T-helper 22 cell (primary cell): ENCODE measurements around the gene SLC10A4.
"Not testable (repeated sequence)": the region's sequence is repeated elsewhere in the genome, so short reads cannot be mapped to it uniquely, and the experiment has no call there.

Source experiments
- DNase-seq: peaks from one replicate; pipeline ENCODE4 v3.0.0-alpha.2; 2020; ENCODE audit warnings: low read depth

The SLC10A4 gene

GRCh38 chr4:48483006-48483776 lies at the start of gene SLC10A4:
Gene SLC10A4 (plus strand): TSS chr4:48483343. CDS start chr4:48483562, 219 bp downstream.
- no peak for DNase-seq

DNA sequence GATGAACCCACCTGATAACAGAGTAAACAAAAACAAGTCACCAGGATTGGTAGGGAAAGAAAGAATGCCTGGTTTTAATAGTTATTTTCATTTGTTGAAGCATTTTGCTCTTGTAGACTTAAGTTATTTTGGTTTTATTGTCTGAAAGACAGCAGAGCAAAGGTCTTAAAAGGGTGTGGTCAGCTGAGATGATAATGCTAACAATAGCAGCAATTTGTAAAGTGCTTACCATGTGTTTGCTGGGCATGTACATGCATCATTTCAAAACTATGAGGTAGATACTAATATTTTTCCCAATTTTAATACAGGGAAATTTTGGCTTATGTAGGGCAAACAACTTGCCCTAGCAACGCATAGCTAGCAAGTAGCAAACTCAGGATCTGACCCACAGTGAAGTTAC lies 46.8 kb upstream of the SLC10A4 start:
- no peak for DNase-seq

DNA sequence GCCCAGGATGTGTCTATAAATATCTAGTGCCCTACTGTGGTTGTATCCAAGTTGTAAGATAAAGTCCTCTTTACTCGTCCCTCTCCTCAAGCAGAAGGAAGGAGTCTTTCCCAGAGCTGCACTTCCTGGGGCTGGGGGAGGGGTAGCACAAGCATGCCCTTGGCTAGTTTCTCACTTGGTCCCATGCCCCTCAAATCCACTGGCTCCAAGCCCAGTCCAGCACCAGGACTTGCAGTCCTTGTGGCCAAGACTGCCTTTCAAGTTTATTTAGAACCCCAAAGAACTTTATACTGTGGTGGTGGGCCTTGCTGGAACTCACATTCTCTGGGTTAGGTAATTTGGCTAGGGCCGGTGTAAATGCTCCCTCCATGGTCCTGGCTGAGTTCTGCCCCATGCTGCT lies 43.2 kb upstream of the SLC10A4 start:
- DNase-seq: no peak

- not testable (repeated sequence) for DNase-seq
These were observed 42.2 kb upstream of the SLC10A4 start for GRCh38 chr4:48440914-48441313.

GRCh38 chr4:48445704-48446103 lies 37.4 kb upstream of the SLC10A4 start:
- no peak for DNase-seq

DNA sequence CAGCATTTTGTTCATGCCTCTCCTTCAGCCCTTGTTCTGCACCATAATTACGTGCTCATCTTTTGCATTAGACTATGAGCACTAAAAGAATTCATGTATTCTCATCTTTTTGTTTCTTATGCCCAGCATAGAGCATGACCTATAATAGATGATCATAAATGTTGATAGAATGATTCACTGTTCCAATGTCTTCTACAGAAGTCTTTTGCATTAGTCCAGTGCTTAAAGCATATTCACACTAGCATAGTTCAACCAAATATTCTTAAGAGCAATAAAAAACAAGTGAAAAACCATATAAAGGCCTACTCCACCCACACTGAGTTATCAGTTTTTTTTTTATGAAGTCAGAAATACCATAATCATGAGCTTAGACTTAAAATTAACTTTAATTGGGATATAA lies 36.5 kb upstream of the SLC10A4 start:
- no peak for DNase-seq

GRCh38 chr4:48449151-48449550 lies 34.0 kb upstream of the SLC10A4 start:
- no peak for DNase-seq

DNA sequence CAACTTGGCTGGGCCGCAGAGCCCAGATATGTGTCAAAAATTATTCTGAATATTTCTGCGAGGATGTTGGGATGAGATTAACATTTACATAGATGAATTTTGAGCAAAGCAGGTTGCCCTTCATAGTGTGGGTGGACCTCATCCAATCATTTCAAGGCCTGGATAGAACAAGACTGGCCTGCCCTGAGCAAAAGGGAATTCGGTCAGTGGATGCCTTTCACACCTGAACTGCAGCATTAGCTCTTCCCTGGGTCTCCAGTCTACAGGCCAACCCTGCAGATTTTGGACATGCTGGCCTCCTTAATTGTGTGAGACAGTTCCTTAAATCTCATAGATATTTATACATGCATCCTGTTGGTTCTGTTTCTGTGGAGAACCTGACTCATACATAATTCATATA lies 32.4 kb upstream of the SLC10A4 start:
- no peak for DNase-seq

DNA sequence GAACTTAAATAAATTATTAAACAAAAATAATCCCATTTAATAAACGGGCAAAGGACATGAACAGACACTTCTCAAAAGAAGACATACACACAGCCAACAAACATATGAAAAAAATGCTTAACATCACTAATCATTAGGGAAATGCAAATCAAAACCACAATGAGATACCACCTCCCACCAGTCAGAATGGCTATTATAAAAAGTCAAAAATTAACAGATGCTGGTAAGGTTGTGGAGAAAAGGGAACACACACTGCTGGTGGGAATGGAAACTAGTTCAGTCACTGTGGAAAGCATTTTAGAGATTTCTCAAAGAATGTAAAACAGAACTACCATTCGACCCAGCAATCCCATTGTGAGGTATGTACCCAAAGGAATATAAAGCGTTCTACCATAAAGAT lies 31.5 kb upstream of the SLC10A4 start:
- not testable (repeated sequence) for DNase-seq

GRCh38 chr4:48454591-48454990 lies 28.6 kb upstream of the SLC10A4 start:
- DNase-seq: no peak

DNA sequence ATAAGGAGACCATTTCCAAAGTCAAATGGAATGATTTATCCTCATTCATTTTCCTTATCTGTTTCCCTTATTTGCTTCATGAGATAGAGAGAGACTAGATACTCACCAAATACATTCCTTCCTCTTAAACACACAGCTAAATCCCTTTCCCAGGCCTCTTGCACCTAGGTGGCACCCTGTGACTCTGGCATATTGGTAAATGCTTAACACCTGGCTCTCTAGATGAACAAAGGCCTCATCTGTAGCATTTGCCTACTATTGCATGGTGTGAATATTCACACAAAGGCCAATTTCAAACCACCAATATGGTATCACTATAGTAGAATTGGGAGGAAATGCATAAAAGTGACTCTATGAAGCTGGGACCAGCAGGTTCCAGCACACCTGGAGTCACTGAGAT lies 22.1 kb upstream of the SLC10A4 start:
- DNase-seq: no peak

GRCh38 chr4:48462363-48462762 lies 20.8 kb upstream of the SLC10A4 start:
- no peak for DNase-seq

- DNase-seq: no peak
These were observed 15.7 kb upstream of the SLC10A4 start for GRCh38 chr4:48467442-48467841.

DNA sequence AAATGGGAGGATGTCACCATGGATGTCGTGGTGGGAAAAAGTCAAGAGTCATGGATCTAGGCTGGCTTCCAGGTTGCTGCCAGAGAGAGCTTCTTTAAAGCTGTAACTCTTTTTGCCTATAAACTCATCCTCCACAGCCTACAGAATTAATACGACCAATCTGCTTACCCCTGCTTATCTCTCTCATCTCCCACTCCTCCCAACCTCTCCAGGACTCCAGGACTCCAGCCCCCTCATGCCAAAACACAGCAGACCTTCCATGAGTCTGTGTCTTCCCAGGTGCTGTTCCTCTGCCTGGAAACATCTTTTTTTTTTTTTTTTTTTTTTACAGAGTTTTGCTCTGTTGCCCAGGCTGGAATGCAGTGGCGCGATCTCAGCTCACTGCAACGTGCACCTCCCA lies 15.3 kb upstream of the SLC10A4 start:
- DNase-seq: no peak

DNA sequence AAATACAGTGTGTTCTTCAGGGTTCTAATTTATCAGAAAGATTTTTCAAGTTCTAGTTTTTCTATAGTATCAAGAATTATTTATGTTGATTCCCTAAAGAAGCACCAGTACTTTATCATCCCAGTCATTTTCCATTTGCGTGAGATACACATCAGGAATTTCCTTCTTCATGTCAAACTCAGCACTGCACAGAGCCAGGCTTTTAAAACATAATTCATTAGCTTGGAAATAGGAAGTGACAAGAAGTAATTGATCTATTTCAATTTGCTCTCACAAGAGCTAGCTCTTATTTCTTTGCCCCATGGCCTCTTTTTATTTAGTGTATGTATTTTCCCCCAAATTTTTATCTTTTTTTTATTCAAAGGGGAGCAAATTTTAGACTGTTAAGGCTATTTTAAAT lies 13.0 kb upstream of the SLC10A4 start:
- DNase-seq: no peak

DNA sequence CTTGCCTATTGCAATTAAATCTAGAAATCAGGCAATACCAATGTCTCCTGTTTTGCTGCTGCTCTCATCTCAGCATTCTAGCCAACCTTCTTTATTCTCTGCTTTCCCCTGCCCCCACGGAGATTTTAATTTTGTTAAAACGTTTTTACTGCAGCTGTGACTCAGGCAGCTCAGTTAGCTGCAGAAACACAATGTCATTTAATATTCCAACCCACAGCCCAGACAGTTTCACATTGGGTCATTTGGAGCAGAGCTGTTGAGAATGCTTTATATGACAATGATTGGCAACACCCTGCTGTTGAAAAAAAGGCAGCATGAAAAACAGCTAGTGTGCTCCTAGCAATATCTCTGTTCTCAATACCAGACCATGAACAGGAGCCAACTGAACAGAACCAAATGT lies 12.6 kb upstream of the SLC10A4 start:
- DNase-seq: no peak

DNA sequence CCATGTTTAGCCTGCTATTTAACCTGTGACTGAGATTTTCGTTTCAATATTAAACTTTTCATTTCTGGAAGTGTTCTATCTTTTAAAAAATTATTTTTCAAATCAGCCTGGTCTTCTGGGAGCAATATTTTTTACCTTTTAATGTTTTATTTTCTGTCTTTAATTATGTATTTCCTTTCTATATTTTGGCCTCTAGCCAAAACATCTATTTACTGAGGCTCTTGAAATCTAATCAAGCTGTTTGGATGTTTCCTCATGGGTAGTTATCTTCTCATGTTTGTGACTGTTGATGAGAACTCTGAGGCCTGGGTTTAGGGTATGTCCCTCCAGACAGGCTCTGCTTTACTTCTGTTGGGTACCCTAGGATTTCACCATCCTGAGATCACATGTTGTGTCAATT lies 10.3 kb upstream of the SLC10A4 start:
- no peak for DNase-seq

DNA sequence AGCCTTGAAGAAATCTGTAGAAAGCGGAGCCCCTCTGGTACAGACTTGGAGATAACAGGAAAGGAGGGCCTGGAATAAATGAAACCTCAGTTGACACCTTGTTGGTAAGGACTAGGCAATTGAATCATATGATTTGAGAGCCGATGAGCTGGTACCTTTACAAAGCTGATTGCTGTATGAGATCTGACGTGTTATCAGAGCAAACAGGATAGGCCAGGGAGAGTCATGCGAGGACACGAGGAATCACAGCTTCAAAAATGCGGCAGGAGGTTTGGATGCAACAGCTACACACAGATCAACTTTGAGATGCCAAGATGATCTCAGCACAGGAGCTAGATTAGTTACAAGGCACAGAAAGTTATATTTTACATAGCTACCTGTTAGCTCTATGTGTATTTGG lies 7.4 kb upstream of the SLC10A4 start:
- DNase-seq: no peak

DNA sequence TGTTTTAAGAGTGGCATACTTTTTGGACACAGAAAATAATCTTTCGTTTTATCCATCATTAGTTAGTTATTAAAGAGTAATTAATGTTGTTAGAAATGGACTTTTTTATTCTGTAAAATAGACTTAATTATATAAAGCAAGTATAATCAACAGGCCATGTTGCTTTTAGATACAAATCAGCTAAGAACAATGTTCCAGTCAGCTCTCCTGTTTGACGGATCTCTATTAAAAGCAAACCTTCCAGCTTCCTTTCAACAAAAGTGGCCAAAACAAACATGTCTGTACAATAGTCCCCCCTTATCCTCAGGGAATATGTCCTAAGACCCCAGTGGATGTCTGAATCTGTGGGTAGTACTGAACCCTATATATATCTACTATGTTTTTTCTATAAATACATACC lies 4.9 kb upstream of the SLC10A4 start:
- no peak for DNase-seq

- no peak for DNase-seq
These were observed 1.6 kb upstream of the SLC10A4 start for GRCh38 chr4:48481581-48481980.

DNA sequence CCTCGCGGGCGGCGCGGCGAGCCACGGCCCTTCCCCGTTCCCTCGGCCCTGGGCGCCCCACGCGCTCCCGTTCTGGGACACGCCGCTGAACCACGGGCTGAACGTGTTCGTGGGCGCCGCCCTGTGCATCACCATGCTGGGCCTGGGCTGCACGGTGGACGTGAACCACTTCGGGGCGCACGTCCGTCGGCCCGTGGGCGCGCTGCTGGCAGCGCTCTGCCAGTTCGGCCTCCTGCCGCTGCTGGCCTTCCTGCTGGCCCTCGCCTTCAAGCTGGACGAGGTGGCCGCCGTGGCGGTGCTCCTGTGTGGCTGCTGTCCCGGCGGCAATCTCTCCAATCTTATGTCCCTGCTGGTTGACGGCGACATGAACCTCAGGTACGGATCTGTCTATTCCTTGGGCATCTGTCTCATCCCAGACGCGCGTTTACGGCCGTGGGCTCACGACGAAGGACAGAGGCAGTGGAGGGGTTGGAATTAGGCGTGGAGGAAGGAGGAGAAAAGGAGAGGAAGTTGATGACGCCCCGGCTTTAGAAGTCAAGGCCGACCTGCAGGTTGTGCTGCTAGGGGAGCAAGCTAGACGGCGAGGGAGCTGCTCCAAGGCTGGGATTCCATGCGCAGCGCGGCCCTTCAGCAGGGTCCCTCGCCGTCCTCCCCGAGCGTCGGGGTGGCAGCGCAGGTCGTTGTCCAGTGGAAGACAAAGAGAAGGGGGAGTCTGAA lies 792 bp downstream of the SLC10A4 start:
- no peak for DNase-seq

- DNase-seq: no peak
These were observed 1.5 kb downstream of the SLC10A4 start for GRCh38 chr4:48484494-48485168.

DNA sequence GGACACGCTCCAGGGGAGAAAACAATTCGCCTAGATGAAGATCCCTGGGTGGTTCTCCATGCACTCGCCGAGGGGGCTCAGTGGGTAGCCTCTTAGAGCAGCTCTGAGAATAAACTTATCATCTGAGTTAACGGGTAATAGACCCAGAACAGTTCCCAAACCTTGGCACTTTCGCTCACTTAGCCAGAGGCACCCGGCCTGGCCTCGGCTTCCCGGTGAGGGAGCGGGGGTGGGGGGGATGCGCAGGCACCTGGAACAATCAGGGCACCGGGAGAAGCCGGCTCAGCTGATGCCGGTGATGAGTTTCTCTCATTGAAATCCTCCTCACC lies 6.5 kb downstream of the SLC10A4 start:
- DNase-seq: no peak
